Measurements from ENCODE around the gene GRIA3.
"Not testable (repeated sequence)": the region's sequence is repeated elsewhere in the genome, so short reads cannot be mapped to it uniquely, and the experiment has no call there.

GRIA3 gene

GRCh38 chrX:123436512-123437136, 252.5 kb downstream of the GRIA3 start:
- ChIA-PET POLR2A (ENCODE audit: low non-redundant PET) (no interaction called here), CTCF (no interaction called here)
- TF ChIP-seq, protein P1, sequence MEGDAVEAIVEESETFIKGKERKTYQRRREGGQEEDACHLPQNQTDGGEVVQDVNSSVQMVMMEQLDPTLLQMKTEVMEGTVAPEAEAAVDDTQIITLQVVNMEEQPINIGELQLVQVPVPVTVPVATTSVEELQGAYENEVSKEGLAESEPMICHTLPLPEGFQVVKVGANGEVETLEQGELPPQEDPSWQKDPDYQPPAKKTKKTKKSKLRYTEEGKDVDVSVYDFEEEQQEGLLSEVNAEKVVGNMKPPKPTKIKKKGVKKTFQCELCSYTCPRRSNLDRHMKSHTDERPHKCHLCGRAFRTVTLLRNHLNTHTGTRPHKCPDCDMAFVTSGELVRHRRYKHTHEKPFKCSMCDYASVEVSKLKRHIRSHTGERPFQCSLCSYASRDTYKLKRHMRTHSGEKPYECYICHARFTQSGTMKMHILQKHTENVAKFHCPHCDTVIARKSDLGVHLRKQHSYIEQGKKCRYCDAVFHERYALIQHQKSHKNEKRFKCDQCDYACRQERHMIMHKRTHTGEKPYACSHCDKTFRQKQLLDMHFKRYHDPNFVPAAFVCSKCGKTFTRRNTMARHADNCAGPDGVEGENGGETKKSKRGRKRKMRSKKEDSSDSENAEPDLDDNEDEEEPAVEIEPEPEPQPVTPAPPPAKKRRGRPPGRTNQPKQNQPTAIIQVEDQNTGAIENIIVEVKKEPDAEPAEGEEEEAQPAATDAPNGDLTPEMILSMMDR (conservative IDR thresholded peaks at IDR 0.05; ENCODE audit: low read depth), result no peak
- no peak overlapping the region for H3K27ac ChIP-seq
- no peak for DNase-seq (ENCODE audit: low spot score)

DNA sequence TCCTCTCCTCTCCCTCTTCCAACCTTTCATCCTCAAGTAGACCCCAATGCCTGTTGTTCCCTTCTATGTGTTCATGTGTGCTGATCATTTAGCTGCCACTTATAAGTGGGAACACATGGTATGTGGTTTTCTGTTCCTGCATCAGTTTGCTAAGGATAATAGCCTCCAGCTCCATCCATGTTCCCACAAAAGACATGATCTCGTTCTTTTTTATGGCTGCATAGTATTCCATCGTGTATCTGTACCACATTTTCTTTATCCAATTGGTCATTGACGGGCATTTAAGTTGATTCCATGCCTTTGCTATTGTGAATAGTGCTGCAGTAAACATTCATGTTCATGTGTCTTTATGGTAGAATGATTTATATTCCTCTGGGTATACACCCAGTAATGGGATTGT, 255.8 kb downstream of the GRIA3 start:
- POLR2A ChIA-PET (ENCODE audit: low non-redundant PET); CTCF ChIA-PET; H3K27ac ChIP-seq; DNase-seq (ENCODE audit: low spot score): not testable (repeated sequence)

GRCh38 chrX:123442764-123443163, 258.7 kb downstream of the GRIA3 start:
- TF ChIP-seq, protein P1 (conservative IDR thresholded peaks at IDR 0.05; ENCODE audit: low read depth), result no peak
- ChIA-PET CTCF (no interaction called here), POLR2A (ENCODE audit: low non-redundant PET) (no interaction called here)
- H3K27ac ChIP-seq, result no peak overlapping the region
- no peak for DNase-seq (ENCODE audit: low spot score)

- CTCF ChIA-PET, result no interaction called here
- TF ChIP-seq, protein P1 (conservative IDR thresholded peaks at IDR 0.05; ENCODE audit: low read depth), result no peak
- no peak for DNase-seq (ENCODE audit: low spot score)
- H3K27ac ChIP-seq, result no peak overlapping the region
- POLR2A ChIA-PET (ENCODE audit: low non-redundant PET), result no interaction called here
Observed at GRCh38 chrX:123447506-123447905, 263.4 kb downstream of the GRIA3 start.

- ChIA-PET POLR2A (ENCODE audit: low non-redundant PET) (no interaction called here), CTCF (no interaction called here)
- TF ChIP-seq, protein P1 (conservative IDR thresholded peaks at IDR 0.05; ENCODE audit: low read depth), result no peak
- DNase-seq (ENCODE audit: low spot score), result no peak
- H3K27ac ChIP-seq, result no peak overlapping the region
Observed at GRCh38 chrX:123449335-123449734, 265.3 kb downstream of the GRIA3 start.

DNA sequence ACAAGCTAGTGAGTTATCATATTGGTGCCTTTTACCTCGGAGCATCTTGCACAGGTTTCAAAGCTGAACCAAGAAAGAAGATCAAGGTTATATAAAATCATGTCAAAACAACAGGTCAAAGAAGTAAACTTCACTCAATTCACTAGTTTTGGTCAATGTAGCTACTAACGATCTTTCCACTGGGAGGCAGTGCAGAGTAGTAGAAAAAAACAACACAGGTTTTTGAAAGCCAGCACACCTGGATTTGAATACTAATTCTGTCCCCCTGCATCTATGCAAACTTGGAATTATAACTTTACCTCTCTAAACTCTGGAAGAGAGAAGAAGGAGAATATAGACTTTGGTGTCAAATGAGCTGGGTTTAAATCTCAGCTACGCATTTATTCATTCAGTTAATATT, 266.1 kb downstream of the GRIA3 start:
- CTCF ChIA-PET, result interaction anchor here (0.6 kb wide), 2 partner anchors 90 to 219 kb away, joined by 3 to 7 read pairs; no protein-coding TSS in a partner anchor
- TF ChIP-seq, protein P1 (conservative IDR thresholded peaks at IDR 0.05; ENCODE audit: low read depth), result no peak
- POLR2A ChIA-PET (ENCODE audit: low non-redundant PET), result no interaction called here
- DNase-seq (ENCODE audit: low spot score), result no peak
- no peak overlapping the region for H3K27ac ChIP-seq

- CTCF ChIA-PET, result no interaction called here
- POLR2A ChIA-PET (ENCODE audit: low non-redundant PET), result no interaction called here
- TF ChIP-seq, protein P1 (conservative IDR thresholded peaks at IDR 0.05; ENCODE audit: low read depth), result no peak
- DNase-seq (ENCODE audit: low spot score), result no peak
- H3K27ac ChIP-seq, result no peak overlapping the region
Observed at GRCh38 chrX:123454712-123455431, 270.8 kb downstream of the GRIA3 start.
